ENCODE results near the gene TP53. TPM values are rescaled to one million over a fixed set of nuclear protein-coding genes. Genes with fewer than 3 reads are reported as not detected.
A peak's percentile ranks its signal among the peaks of the same experiment; 100 is the strongest.

Gene TP53
- polyA plus RNA-seq (2013, experiment 1 of 2; ENCODE audit: insufficient read length): 87.4 TPM
- polyA plus RNA-seq (2013, experiment 2 of 2; ENCODE audit: insufficient read length): 82.5 TPM

GRCh38 chr17:7687072-7687907 lies at the start of gene TP53:
TSS of gene TP53 (minus strand) at chr17:7687490. CDS start at chr17:7676594, 10,896 bp downstream.
- DNase-seq: peak; percentile 96

GRCh38 chr17:7732981-7733539 lies 45.8 kb upstream of the TP53 start:
- DNase-seq: no peak

GRCh38 chr17:7729816-7730215 lies 42.5 kb upstream of the TP53 start:
- no peak for DNase-seq

GRCh38 chr17:7727886-7728285 lies 40.6 kb upstream of the TP53 start:
- no peak for DNase-seq

GRCh38 chr17:7721612-7722011 lies 34.3 kb upstream of the TP53 start:
- DNase-seq: no peak

- peak; percentile 19 for DNase-seq
Measured at GRCh38 chr17:7720125-7720524, 32.8 kb upstream of the TP53 start.

GRCh38 chr17:7719661-7720060 lies 32.4 kb upstream of the TP53 start:
- no peak for DNase-seq

- no peak for DNase-seq
Measured at GRCh38 chr17:7717756-7718350, 30.6 kb upstream of the TP53 start.

GRCh38 chr17:7716901-7717755 lies 29.8 kb upstream of the TP53 start, which contains the start of gene DNAH2:
TSS of gene DNAH2 (plus strand) at chr17:7717744. CDS start at chr17:7719735, 1,991 bp downstream.
- DNase-seq: peak; percentile 97

GRCh38 chr17:7715936-7716886 lies 28.9 kb upstream of the TP53 start:
- no peak for DNase-seq

GRCh38 chr17:7714721-7715594 lies 27.7 kb upstream of the TP53 start:
- no peak for DNase-seq

- DNase-seq: no peak
Measured at GRCh38 chr17:7713782-7714181, 26.5 kb upstream of the TP53 start.

- no peak for DNase-seq
Measured at GRCh38 chr17:7712111-7712771, 25.0 kb upstream of the TP53 start.

GRCh38 chr17:7711051-7711755 lies 23.9 kb upstream of the TP53 start:
- no peak for DNase-seq

GRCh38 chr17:7710301-7710700 lies 23.0 kb upstream of the TP53 start:
- no peak for DNase-seq

GRCh38 chr17:7709031-7709430 lies 21.7 kb upstream of the TP53 start:
- DNase-seq: no peak

GRCh38 chr17:7707858-7708750 lies 20.8 kb upstream of the TP53 start:
- DNase-seq: no peak

- DNase-seq: no peak
Measured at GRCh38 chr17:7707446-7707845, 20.2 kb upstream of the TP53 start.
